Measurements from ENCODE around the gene TREML4. TPM values are rescaled to one million over a fixed set of nuclear protein-coding genes. Genes with fewer than 3 reads are reported as not detected.
"Not testable (repeated sequence)": the region's sequence is repeated elsewhere in the genome, so short reads cannot be mapped to it uniquely, and the experiment has no call there.

Gene TREML4
- total RNA-seq, 1 donor from 2014 or later, result not detected

GRCh38 chr6:41224800-41225199 lies 3.3 kb upstream of the TREML4 start:
- Histone ChIP-seq H3K4me3 (ENCODE audit: low read length in 3 of 3) (no peak overlapping the region), H3K27ac (ENCODE audit: low read depth, low read length) (no peak overlapping the region), H3K4me1 (ENCODE audit: control insufficient read depth in 3 of 3, insufficient read depth in 3 of 3, low read length in 3 of 3) (no peaks in the 10 kb centered on the region), H3K9me3 (ENCODE audit: control insufficient read depth in 3 of 3, low read length in 3 of 3) (peaks cover 0 to 7% (median 0%) of the 10 kb centered on the region in 3 donors), H3K36me3 (ENCODE audit: control insufficient read depth in 3 of 3, insufficient read depth in 3 of 3, low read length in 3 of 3) (no peaks in the 10 kb centered on the region), H3K27me3 (ENCODE audit: control insufficient read depth in 3 of 3, insufficient read depth in 3 of 3, low read length in 3 of 3) (peaks cover 11 to 39% (median 26%) of the 10 kb centered on the region in 3 donors), H3K9ac (ENCODE audit: low read depth in 1 of 3, low read length in 3 of 3) (no peak overlapping the region)

DNA sequence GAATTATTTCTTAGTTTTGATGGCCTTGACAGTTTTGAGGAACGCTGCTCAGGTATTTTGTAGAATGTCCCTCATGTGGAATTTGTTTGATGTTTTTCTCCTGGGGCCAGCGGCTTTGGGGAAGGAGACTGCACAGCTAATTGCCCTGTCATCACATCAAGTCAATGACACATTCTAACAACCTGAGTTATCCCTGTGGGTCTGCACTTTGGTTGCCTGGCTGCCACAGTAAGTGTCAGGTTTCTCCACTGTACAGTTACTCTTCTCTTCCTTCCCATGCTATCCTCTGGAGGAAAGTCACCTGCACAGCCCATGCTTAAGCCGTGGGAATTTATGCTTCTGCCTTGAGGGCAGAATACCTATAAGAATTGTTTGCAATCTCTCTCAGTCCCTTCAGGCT lies 1.4 kb upstream of the TREML4 start:
- peaks cover 11 to 44% (median 33%) of the 10 kb centered on the region in 3 donors for H3K27me3 ChIP-seq (ENCODE audit: control insufficient read depth in 3 of 3, insufficient read depth in 3 of 3, low read length in 3 of 3)

GRCh38 chr6:41228616-41229015 lies 467 bp downstream of the TREML4 start:
- H3K4me1 ChIP-seq (ENCODE audit: control insufficient read depth in 3 of 3, insufficient read depth in 3 of 3, low read length in 3 of 3), result no peaks in the 10 kb centered on the region
- peaks cover 11 to 41% (median 36%) of the 10 kb centered on the region in 3 donors for H3K27me3 ChIP-seq (ENCODE audit: control insufficient read depth in 3 of 3, insufficient read depth in 3 of 3, low read length in 3 of 3)
- no peak overlapping the region for H3K4me3 ChIP-seq (ENCODE audit: low read length in 3 of 3)
- H3K27ac ChIP-seq (ENCODE audit: low read depth, low read length), result no peak overlapping the region
- H3K9me3 ChIP-seq (ENCODE audit: control insufficient read depth in 3 of 3, low read length in 3 of 3), result no peaks in the 10 kb centered on the region
- H3K9ac ChIP-seq (ENCODE audit: low read depth in 1 of 3, low read length in 3 of 3), result no peak overlapping the region
- no peaks in the 10 kb centered on the region for H3K36me3 ChIP-seq (ENCODE audit: control insufficient read depth in 3 of 3, insufficient read depth in 3 of 3, low read length in 3 of 3)

More for the DNA sequence above, 1.4 kb upstream of the TREML4 start:
- H3K36me3 ChIP-seq (ENCODE audit: control insufficient read depth in 3 of 3, insufficient read depth in 3 of 3, low read length in 3 of 3), result no peaks in the 10 kb centered on the region
- no peak overlapping the region for H3K9ac ChIP-seq (ENCODE audit: low read depth in 1 of 3, low read length in 3 of 3)
- H3K9me3 ChIP-seq (ENCODE audit: control insufficient read depth in 3 of 3, low read length in 3 of 3), result no peaks in the 10 kb centered on the region
- no peak overlapping the region for H3K4me3 ChIP-seq (ENCODE audit: low read length in 3 of 3)
- H3K4me1 ChIP-seq (ENCODE audit: control insufficient read depth in 3 of 3, insufficient read depth in 3 of 3, low read length in 3 of 3), result no peaks in the 10 kb centered on the region
- no peak overlapping the region for H3K27ac ChIP-seq (ENCODE audit: low read depth, low read length)

GRCh38 chr6:41229721-41230120 lies 1.6 kb downstream of the TREML4 start:
- H3K4me1 ChIP-seq (ENCODE audit: control insufficient read depth in 3 of 3, insufficient read depth in 3 of 3, low read length in 3 of 3), result no peaks in the 10 kb centered on the region
- no peaks in the 10 kb centered on the region for H3K36me3 ChIP-seq (ENCODE audit: control insufficient read depth in 3 of 3, insufficient read depth in 3 of 3, low read length in 3 of 3)
- no peak overlapping the region for H3K27ac ChIP-seq (ENCODE audit: low read depth, low read length)
- H3K4me3 ChIP-seq (ENCODE audit: low read length in 3 of 3), result no peak overlapping the region
- peaks cover 7 to 34% (median 32%) of the 10 kb centered on the region in 3 donors for H3K27me3 ChIP-seq (ENCODE audit: control insufficient read depth in 3 of 3, insufficient read depth in 3 of 3, low read length in 3 of 3)
- H3K9me3 ChIP-seq (ENCODE audit: control insufficient read depth in 3 of 3, low read length in 3 of 3), result no peaks in the 10 kb centered on the region
- H3K9ac ChIP-seq (ENCODE audit: low read depth in 1 of 3, low read length in 3 of 3), result no peak overlapping the region

GRCh38 chr6:41231246-41231645 lies 3.1 kb downstream of the TREML4 start:
- no peaks in the 10 kb centered on the region for H3K4me1 ChIP-seq (ENCODE audit: control insufficient read depth in 3 of 3, insufficient read depth in 3 of 3, low read length in 3 of 3)
- no peak overlapping the region for H3K27ac ChIP-seq (ENCODE audit: low read depth, low read length)
- H3K36me3 ChIP-seq (ENCODE audit: control insufficient read depth in 3 of 3, insufficient read depth in 3 of 3, low read length in 3 of 3), result no peaks in the 10 kb centered on the region
- peaks cover 7 to 34% (median 27%) of the 10 kb centered on the region in 3 donors for H3K27me3 ChIP-seq (ENCODE audit: control insufficient read depth in 3 of 3, insufficient read depth in 3 of 3, low read length in 3 of 3)
- H3K4me3 ChIP-seq (ENCODE audit: low read length in 3 of 3), result no peak overlapping the region
- H3K9me3 ChIP-seq (ENCODE audit: control insufficient read depth in 3 of 3, low read length in 3 of 3), result no peaks in the 10 kb centered on the region
- no peak overlapping the region for H3K9ac ChIP-seq (ENCODE audit: low read depth in 1 of 3, low read length in 3 of 3)

DNA sequence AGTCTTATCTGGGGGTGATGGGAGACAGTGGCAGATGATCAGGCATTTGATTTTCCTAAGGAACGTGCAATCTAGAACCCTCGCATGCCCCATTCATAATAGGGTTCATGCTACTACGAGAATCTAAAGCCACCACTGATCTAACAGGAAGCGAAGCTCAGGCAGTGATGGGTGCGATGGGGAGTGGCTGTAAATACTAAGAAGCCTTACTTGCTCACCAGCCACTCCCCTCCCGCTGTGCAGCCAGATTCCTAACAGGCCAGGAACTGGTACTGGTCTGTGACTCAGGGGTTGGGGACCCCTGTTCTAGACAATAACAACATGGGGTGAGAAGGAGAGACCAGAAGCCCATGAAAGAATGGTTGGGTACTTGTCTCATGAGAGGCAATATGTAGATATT lies 4.5 kb downstream of the TREML4 start:
- H3K27ac ChIP-seq (ENCODE audit: low read depth, low read length), result no peak overlapping the region
- no peak overlapping the region for H3K9ac ChIP-seq (ENCODE audit: low read depth in 1 of 3, low read length in 3 of 3)
- H3K4me1 ChIP-seq (ENCODE audit: control insufficient read depth in 3 of 3, insufficient read depth in 3 of 3, low read length in 3 of 3), result no peaks in the 10 kb centered on the region
- no peaks in the 10 kb centered on the region for H3K9me3 ChIP-seq (ENCODE audit: control insufficient read depth in 3 of 3, low read length in 3 of 3)
- no peak overlapping the region for H3K4me3 ChIP-seq (ENCODE audit: low read length in 3 of 3)
- H3K27me3 ChIP-seq (ENCODE audit: control insufficient read depth in 3 of 3, insufficient read depth in 3 of 3, low read length in 3 of 3), result peaks cover 11 to 29% (median 26%) of the 10 kb centered on the region in 3 donors
- no peaks in the 10 kb centered on the region for H3K36me3 ChIP-seq (ENCODE audit: control insufficient read depth in 3 of 3, insufficient read depth in 3 of 3, low read length in 3 of 3)

GRCh38 chr6:41236276-41236675 lies 8.1 kb downstream of the TREML4 start:
- Histone ChIP-seq H3K4me3 (ENCODE audit: low read length in 3 of 3) (no peak overlapping the region), H3K27me3 (ENCODE audit: control insufficient read depth in 3 of 3, insufficient read depth in 3 of 3, low read length in 3 of 3) (peaks cover 20 to 22% (median 21%) of the 10 kb centered on the region in 3 donors), H3K36me3 (ENCODE audit: control insufficient read depth in 3 of 3, insufficient read depth in 3 of 3, low read length in 3 of 3) (no peaks in the 10 kb centered on the region), H3K9me3 (ENCODE audit: control insufficient read depth in 3 of 3, low read length in 3 of 3) (no peaks in the 10 kb centered on the region), H3K9ac (ENCODE audit: low read depth in 1 of 3, low read length in 3 of 3) (no peak overlapping the region), H3K27ac (ENCODE audit: low read depth, low read length) (no peak overlapping the region), H3K4me1 (ENCODE audit: control insufficient read depth in 3 of 3, insufficient read depth in 3 of 3, low read length in 3 of 3) (no peaks in the 10 kb centered on the region)

GRCh38 chr6:41237128-41237527 lies 9.0 kb downstream of the TREML4 start:
- no peaks in the 10 kb centered on the region for H3K36me3 ChIP-seq (ENCODE audit: control insufficient read depth in 3 of 3, insufficient read depth in 3 of 3, low read length in 3 of 3)
- H3K4me1 ChIP-seq (ENCODE audit: control insufficient read depth in 3 of 3, insufficient read depth in 3 of 3, low read length in 3 of 3), result no peaks in the 10 kb centered on the region
- H3K9ac ChIP-seq (ENCODE audit: low read depth in 1 of 3, low read length in 3 of 3), result no peak overlapping the region
- no peak overlapping the region for H3K27ac ChIP-seq (ENCODE audit: low read depth, low read length)
- H3K9me3 ChIP-seq (ENCODE audit: control insufficient read depth in 3 of 3, low read length in 3 of 3), result no peaks in the 10 kb centered on the region
- H3K4me3 ChIP-seq (ENCODE audit: low read length in 3 of 3), result no peak overlapping the region
- H3K27me3 ChIP-seq (ENCODE audit: control insufficient read depth in 3 of 3, insufficient read depth in 3 of 3, low read length in 3 of 3), result peaks cover 20 to 25% (median 23%) of the 10 kb centered on the region in 3 donors

DNA sequence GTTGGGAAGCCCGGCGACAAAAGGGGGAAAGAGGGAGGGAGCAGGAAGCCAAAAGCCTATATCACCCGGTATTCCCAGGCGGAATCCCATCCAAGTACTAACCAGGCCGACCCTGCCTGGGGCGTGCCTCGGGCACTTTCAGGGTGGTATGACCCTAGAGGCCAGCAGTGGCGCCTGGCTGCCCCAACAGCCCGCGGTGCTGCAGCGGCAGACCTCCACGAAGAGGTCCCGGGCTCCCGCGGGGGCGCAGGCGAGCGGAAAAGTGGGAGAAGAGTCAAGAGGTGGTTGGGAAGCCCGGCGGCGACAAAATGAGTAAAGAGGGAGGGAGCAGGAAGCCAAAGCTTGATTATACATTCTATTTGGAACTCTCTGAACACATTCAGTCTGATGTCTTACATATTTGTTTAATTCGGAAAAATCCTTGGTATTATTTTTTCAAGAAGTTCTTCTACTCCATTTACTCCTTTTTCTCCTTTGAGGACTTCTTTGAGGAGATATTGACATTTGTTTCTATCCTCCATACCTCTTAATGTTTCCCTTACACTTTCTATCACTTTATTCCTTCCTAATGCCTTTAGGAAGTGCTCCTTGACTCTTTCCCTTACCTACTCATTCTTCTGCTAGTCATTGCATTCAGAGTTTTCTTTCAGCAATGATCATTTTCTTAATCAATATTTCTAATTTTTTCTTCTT lies 11.5 kb downstream of the TREML4 start:
- Histone ChIP-seq H3K4me3 (ENCODE audit: low read length in 3 of 3) (no peak overlapping the region), H3K27me3 (ENCODE audit: control insufficient read depth in 3 of 3, insufficient read depth in 3 of 3, low read length in 3 of 3) (peaks cover 20 to 25% (median 25%) of the 10 kb centered on the region in 3 donors), H3K36me3 (ENCODE audit: control insufficient read depth in 3 of 3, insufficient read depth in 3 of 3, low read length in 3 of 3) (no peaks in the 10 kb centered on the region), H3K9me3 (ENCODE audit: control insufficient read depth in 3 of 3, low read length in 3 of 3) (no peaks in the 10 kb centered on the region), H3K27ac (ENCODE audit: low read depth, low read length) (no peak overlapping the region), H3K9ac (ENCODE audit: low read depth in 1 of 3, low read length in 3 of 3) (no peak overlapping the region), H3K4me1 (ENCODE audit: control insufficient read depth in 3 of 3, insufficient read depth in 3 of 3, low read length in 3 of 3) (no peaks in the 10 kb centered on the region)

DNA sequence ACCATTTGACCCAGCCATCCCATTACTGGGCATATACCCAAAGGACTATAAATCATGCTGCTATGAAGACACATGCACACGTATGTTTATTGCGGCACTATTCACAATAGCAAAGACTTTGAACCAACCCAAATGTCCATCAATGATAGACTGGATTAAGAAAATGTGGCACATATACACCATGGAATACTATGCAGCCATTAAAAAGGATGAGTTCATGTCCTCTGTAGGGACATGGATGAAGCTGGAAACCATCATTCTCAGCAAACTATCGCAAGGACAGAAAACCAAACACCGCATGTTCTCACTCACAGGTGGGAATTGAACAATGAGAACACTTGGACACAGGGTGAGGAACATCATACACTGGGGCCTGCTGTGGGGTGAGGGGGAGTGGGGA lies 18.4 kb downstream of the TREML4 start:
- not testable (repeated sequence) for H3K4me3 ChIP-seq (ENCODE audit: low read length in 3 of 3); H3K27me3 ChIP-seq (ENCODE audit: control insufficient read depth in 3 of 3, insufficient read depth in 3 of 3, low read length in 3 of 3); H3K36me3 ChIP-seq (ENCODE audit: control insufficient read depth in 3 of 3, insufficient read depth in 3 of 3, low read length in 3 of 3); H3K9me3 ChIP-seq (ENCODE audit: control insufficient read depth in 3 of 3, low read length in 3 of 3); H3K4me1 ChIP-seq (ENCODE audit: control insufficient read depth in 3 of 3, insufficient read depth in 3 of 3, low read length in 3 of 3); H3K27ac ChIP-seq (ENCODE audit: low read depth, low read length); H3K9ac ChIP-seq (ENCODE audit: low read depth in 1 of 3, low read length in 3 of 3)

Measured in skeletal muscle tissue (tissue), 4 donors.